ENCODE measurements around the gene C4orf17. TPM values are rescaled to one million over a fixed set of nuclear protein-coding genes. Genes with fewer than 3 reads are reported as not detected.

The C4orf17 gene
- polyA plus RNA-seq, 2 donors: 0.01 TPM; not detected in 1

DNA sequence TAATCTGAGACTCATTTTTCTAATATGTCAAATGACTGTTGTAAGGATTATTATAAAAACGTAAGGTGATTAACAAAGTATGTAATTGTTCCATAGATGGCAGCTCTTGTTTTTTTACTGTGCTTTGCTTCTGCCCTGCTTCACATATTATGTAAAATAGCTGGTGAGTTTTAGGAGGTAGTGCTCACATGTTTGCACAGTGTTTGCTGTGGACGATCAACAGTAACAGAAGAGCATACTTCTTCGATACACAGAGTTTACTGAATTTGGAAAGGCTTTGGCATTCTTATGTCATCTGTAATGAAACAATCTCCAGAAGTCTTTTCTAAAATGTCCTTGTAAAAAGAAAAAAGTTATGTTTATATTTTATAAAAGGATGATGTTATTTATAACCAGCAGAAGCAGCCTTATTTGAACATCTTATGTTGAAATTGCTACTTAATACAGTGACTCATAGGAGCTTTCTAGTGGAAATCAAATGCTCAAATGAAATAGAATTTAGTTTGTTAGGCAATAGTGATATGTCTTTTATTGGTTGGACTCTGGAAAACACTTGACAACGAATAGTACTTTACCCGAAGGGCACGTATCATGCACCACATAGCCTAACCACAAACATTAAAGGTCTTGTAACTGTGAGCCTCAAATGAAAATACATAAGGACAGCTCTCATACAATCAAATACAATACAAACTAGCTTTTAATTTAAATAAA lies 61.9 kb downstream of the C4orf17 start:
- no peaks in the 10 kb centered on the region for H3K27me3 ChIP-seq (ENCODE audit: control insufficient read depth in 1 of 2, insufficient read depth in 2 of 2, low read length in 2 of 2)
- no peaks in the 10 kb centered on the region for H3K4me1 ChIP-seq (ENCODE audit: control insufficient read depth in 2 of 2, insufficient read depth in 2 of 2, low read length in 1 of 2)
- H3K36me3 ChIP-seq (ENCODE audit: control insufficient read depth in 2 of 2, insufficient read depth in 2 of 2, low read length in 1 of 2): no peaks in the 10 kb centered on the region
- WGBS, 2 donors: 64 to 65% methylated on average over 6 of the region's 6 CpGs
- H3K27ac ChIP-seq (ENCODE audit: low read depth in 2 of 2, low read length in 1 of 2): no peak overlapping the region
- H3K4me3 ChIP-seq (ENCODE audit: low read depth in 1 of 2, low read length in 2 of 2): no peak overlapping the region
- no peaks in the 10 kb centered on the region for H3K9me3 ChIP-seq (ENCODE audit: control insufficient read depth in 2 of 2, insufficient read depth in 1 of 2, low read depth in 1 of 2, low read length in 1 of 2)

DNA sequence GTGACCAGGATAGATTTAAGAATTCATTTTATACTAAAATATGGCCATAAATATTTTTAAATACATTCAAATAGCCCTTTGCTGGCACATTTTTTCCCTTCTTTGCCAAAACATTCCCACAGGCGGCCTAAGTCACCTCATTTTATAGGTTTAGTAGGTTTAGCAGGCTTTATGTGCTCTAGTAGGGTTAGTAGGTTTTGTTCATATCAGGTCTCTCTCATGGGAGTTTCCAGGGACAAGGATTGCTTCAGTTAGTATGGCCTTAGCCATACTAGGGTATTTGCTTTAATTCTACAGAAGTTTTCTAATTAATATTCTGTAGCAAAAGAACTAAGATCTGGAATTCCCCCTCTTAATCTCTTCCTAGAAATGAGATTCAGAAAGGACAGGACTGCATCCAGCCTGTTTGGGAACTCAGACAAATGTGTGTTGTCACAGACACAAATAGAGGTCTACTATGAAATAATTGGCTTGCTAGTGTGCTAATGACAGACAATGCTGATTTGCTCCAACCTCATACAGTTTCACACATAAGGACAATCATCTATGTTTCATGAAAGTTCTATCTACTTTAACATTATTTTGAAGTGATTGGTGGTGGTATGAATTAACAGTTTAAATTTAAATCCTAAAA lies 63.0 kb downstream of the C4orf17 start:
- Histone ChIP-seq H3K4me3 (ENCODE audit: low read depth in 1 of 2, low read length in 2 of 2) (no peak overlapping the region), H3K9me3 (ENCODE audit: control insufficient read depth in 2 of 2, insufficient read depth in 1 of 2, low read depth in 1 of 2, low read length in 1 of 2) (no peaks in the 10 kb centered on the region), H3K27ac (ENCODE audit: low read depth in 2 of 2, low read length in 1 of 2) (no peak overlapping the region), H3K4me1 (ENCODE audit: control insufficient read depth in 2 of 2, insufficient read depth in 2 of 2, low read length in 1 of 2) (no peaks in the 10 kb centered on the region), H3K36me3 (ENCODE audit: control insufficient read depth in 2 of 2, insufficient read depth in 2 of 2, low read length in 1 of 2) (no peaks in the 10 kb centered on the region), H3K27me3 (ENCODE audit: control insufficient read depth in 1 of 2, insufficient read depth in 2 of 2, low read length in 2 of 2) (no peaks in the 10 kb centered on the region)
- WGBS, 2 donors: 76 to 78% methylated on average over 1 of the region's 1 CpG

GRCh38 chr4:99574530-99575324 lies 63.9 kb downstream of the C4orf17 start, which contains the start of gene MTTP:
TSS of gene MTTP (plus strand) at chr4:99574824. CDS start at chr4:99574910, 86 bp downstream.
- WGBS, 2 donors: 62 to 63% methylated on average over 3 of the region's 3 CpGs
- Histone ChIP-seq H3K27me3 (ENCODE audit: control insufficient read depth in 1 of 2, insufficient read depth in 2 of 2, low read length in 2 of 2) (no peaks in the 10 kb centered on the region), H3K4me1 (ENCODE audit: control insufficient read depth in 2 of 2, insufficient read depth in 2 of 2, low read length in 1 of 2) (no peaks in the 10 kb centered on the region), H3K9me3 (ENCODE audit: control insufficient read depth in 2 of 2, insufficient read depth in 1 of 2, low read depth in 1 of 2, low read length in 1 of 2) (no peaks in the 10 kb centered on the region), H3K36me3 (ENCODE audit: control insufficient read depth in 2 of 2, insufficient read depth in 2 of 2, low read length in 1 of 2) (no peaks in the 10 kb centered on the region), H3K4me3 (ENCODE audit: low read depth in 1 of 2, low read length in 2 of 2) (no peak within 1 kb of the TSS), H3K27ac (ENCODE audit: low read depth in 2 of 2, low read length in 1 of 2) (no peak within 1 kb of the TSS)

DNA sequence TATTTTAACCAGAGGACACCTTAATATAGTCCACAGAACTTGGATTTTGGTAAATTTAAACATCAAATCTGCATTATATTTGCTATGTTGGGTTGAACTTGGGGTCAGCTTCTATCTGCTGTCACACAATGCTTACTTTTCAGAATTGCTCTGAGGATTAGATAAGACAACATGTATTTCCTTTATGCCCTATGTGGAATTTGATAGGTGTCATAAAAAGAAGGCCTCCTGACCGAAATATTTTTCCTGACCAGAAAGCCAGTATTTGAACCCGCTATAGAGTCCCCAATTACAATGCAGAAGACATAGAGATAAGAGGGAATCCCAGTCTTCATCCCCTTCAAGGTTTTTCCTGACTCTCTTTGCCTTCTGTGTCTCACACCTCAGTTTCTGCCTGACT lies 67.9 kb downstream of the C4orf17 start:
- H3K27me3 ChIP-seq (ENCODE audit: control insufficient read depth in 1 of 2, insufficient read depth in 2 of 2, low read length in 2 of 2): no peaks in the 10 kb centered on the region
- H3K9me3 ChIP-seq (ENCODE audit: control insufficient read depth in 2 of 2, insufficient read depth in 1 of 2, low read depth in 1 of 2, low read length in 1 of 2): no peaks in the 10 kb centered on the region
- H3K36me3 ChIP-seq (ENCODE audit: control insufficient read depth in 2 of 2, insufficient read depth in 2 of 2, low read length in 1 of 2): no peaks in the 10 kb centered on the region
- no peak overlapping the region for H3K4me3 ChIP-seq (ENCODE audit: low read depth in 1 of 2, low read length in 2 of 2)
- no peaks in the 10 kb centered on the region for H3K4me1 ChIP-seq (ENCODE audit: control insufficient read depth in 2 of 2, insufficient read depth in 2 of 2, low read length in 1 of 2)
- H3K27ac ChIP-seq (ENCODE audit: low read depth in 2 of 2, low read length in 1 of 2): no peak overlapping the region
- 86 to 87% methylated on average over 2 of the region's 2 CpGs for whole genome bisulfite sequencing, 2 donors

- H3K9me3 ChIP-seq (ENCODE audit: control insufficient read depth in 2 of 2, insufficient read depth in 1 of 2, low read depth in 1 of 2, low read length in 1 of 2): no peaks in the 10 kb centered on the region
- WGBS, 2 donors: 90 to 98% methylated on average over 1 of the region's 1 CpG
- no peaks in the 10 kb centered on the region for H3K36me3 ChIP-seq (ENCODE audit: control insufficient read depth in 2 of 2, insufficient read depth in 2 of 2, low read length in 1 of 2)
- H3K4me1 ChIP-seq (ENCODE audit: control insufficient read depth in 2 of 2, insufficient read depth in 2 of 2, low read length in 1 of 2): no peaks in the 10 kb centered on the region
- no peaks in the 10 kb centered on the region for H3K27me3 ChIP-seq (ENCODE audit: control insufficient read depth in 1 of 2, insufficient read depth in 2 of 2, low read length in 2 of 2)
- H3K27ac ChIP-seq (ENCODE audit: low read depth in 2 of 2, low read length in 1 of 2): no peak overlapping the region
- H3K4me3 ChIP-seq (ENCODE audit: low read depth in 1 of 2, low read length in 2 of 2): no peak overlapping the region
Measured at GRCh38 chr4:99585516-99585915, 74.7 kb downstream of the C4orf17 start.

- Histone ChIP-seq H3K36me3 (ENCODE audit: control insufficient read depth in 2 of 2, insufficient read depth in 2 of 2, low read length in 1 of 2) (no peaks in the 10 kb centered on the region), H3K27ac (ENCODE audit: low read depth in 2 of 2, low read length in 1 of 2) (no peak overlapping the region), H3K9me3 (ENCODE audit: control insufficient read depth in 2 of 2, insufficient read depth in 1 of 2, low read depth in 1 of 2, low read length in 1 of 2) (no peaks in the 10 kb centered on the region), H3K4me3 (ENCODE audit: low read depth in 1 of 2, low read length in 2 of 2) (no peak overlapping the region), H3K27me3 (ENCODE audit: control insufficient read depth in 1 of 2, insufficient read depth in 2 of 2, low read length in 2 of 2) (no peaks in the 10 kb centered on the region), H3K4me1 (ENCODE audit: control insufficient read depth in 2 of 2, insufficient read depth in 2 of 2, low read length in 1 of 2) (no peaks in the 10 kb centered on the region)
- WGBS, 2 donors: 34 to 39% methylated on average over 2 of the region's 2 CpGs
Measured at GRCh38 chr4:99586322-99586721, 75.5 kb downstream of the C4orf17 start.

DNA sequence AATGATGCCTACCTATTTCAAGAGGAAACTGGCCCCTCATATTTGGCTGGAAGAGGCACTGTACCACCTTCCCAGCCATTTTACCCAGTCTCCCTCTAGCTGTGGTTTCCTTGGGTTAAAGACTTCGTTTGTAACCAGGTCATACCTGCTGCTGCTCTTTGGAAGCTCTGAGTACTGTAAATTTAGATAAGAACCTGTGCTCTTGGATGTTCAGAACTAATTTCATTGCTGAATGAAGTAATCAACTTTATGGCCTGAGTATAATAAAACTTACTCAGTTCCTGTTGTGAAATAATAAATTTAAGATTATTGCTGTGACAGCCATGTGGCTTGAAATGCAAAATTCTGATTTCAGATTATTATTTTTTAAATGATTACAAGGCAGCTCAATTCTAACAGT lies 76.0 kb downstream of the C4orf17 start:
- H3K27me3 ChIP-seq (ENCODE audit: control insufficient read depth in 1 of 2, insufficient read depth in 2 of 2, low read length in 2 of 2): no peaks in the 10 kb centered on the region
- WGBS, 2 donors: 25 to 40% methylated on average over 1 of the region's 1 CpG
- no peaks in the 10 kb centered on the region for H3K9me3 ChIP-seq (ENCODE audit: control insufficient read depth in 2 of 2, insufficient read depth in 1 of 2, low read depth in 1 of 2, low read length in 1 of 2)
- no peak overlapping the region for H3K27ac ChIP-seq (ENCODE audit: low read depth in 2 of 2, low read length in 1 of 2)
- H3K4me3 ChIP-seq (ENCODE audit: low read depth in 1 of 2, low read length in 2 of 2): no peak overlapping the region
- H3K4me1 ChIP-seq (ENCODE audit: control insufficient read depth in 2 of 2, insufficient read depth in 2 of 2, low read length in 1 of 2): no peaks in the 10 kb centered on the region
- no peaks in the 10 kb centered on the region for H3K36me3 ChIP-seq (ENCODE audit: control insufficient read depth in 2 of 2, insufficient read depth in 2 of 2, low read length in 1 of 2)

- Histone ChIP-seq H3K27ac (ENCODE audit: low read depth in 2 of 2, low read length in 1 of 2) (no peak overlapping the region), H3K4me3 (ENCODE audit: low read depth in 1 of 2, low read length in 2 of 2) (no peak overlapping the region)
Measured at GRCh38 chr4:99587309-99587708, 76.5 kb downstream of the C4orf17 start.

GRCh38 chr4:99587803-99588202 lies 77.0 kb downstream of the C4orf17 start:
- H3K4me3 ChIP-seq (ENCODE audit: low read depth in 1 of 2, low read length in 2 of 2): no peak overlapping the region

More at GRCh38 chr4:99587309-99587708, 76.5 kb downstream of the C4orf17 start:
- H3K9me3 ChIP-seq (ENCODE audit: control insufficient read depth in 2 of 2, insufficient read depth in 1 of 2, low read depth in 1 of 2, low read length in 1 of 2): no peaks in the 10 kb centered on the region
- no peaks in the 10 kb centered on the region for H3K27me3 ChIP-seq (ENCODE audit: control insufficient read depth in 1 of 2, insufficient read depth in 2 of 2, low read length in 2 of 2)
- H3K4me1 ChIP-seq (ENCODE audit: control insufficient read depth in 2 of 2, insufficient read depth in 2 of 2, low read length in 1 of 2): no peaks in the 10 kb centered on the region
- no peaks in the 10 kb centered on the region for H3K36me3 ChIP-seq (ENCODE audit: control insufficient read depth in 2 of 2, insufficient read depth in 2 of 2, low read length in 1 of 2)

More at GRCh38 chr4:99587803-99588202, 77.0 kb downstream of the C4orf17 start:
- Histone ChIP-seq H3K36me3 (ENCODE audit: control insufficient read depth in 2 of 2, insufficient read depth in 2 of 2, low read length in 1 of 2) (no peaks in the 10 kb centered on the region), H3K9me3 (ENCODE audit: control insufficient read depth in 2 of 2, insufficient read depth in 1 of 2, low read depth in 1 of 2, low read length in 1 of 2) (no peaks in the 10 kb centered on the region), H3K4me1 (ENCODE audit: control insufficient read depth in 2 of 2, insufficient read depth in 2 of 2, low read length in 1 of 2) (no peaks in the 10 kb centered on the region), H3K27me3 (ENCODE audit: control insufficient read depth in 1 of 2, insufficient read depth in 2 of 2, low read length in 2 of 2) (no peaks in the 10 kb centered on the region), H3K27ac (ENCODE audit: low read depth in 2 of 2, low read length in 1 of 2) (no peak overlapping the region)
- 47 to 63% methylated on average over 1 of the region's 1 CpG for WGBS, 2 donors
